NCI-H2171 treated with DMSO at 0.1 percent for 48 hours (cell line): Measurements from ENCODE around the gene ZFP1.

ENCODE experiments used
- DNase-seq: peaks from one replicate; lab custom pipeline; 2025; lab: John Stamatoyannopoulos, UW

ZFP1 gene

GRCh38 chr16:75160386-75160785, 12.1 kb downstream of the ZFP1 start:
- DNase-seq = no peak

- no peak for DNase-seq
Measured at GRCh38 chr16:75169899-75170405, 21.6 kb downstream of the ZFP1 start.

- no peak for DNase-seq
Measured at GRCh38 chr16:75172578-75172977, 24.3 kb downstream of the ZFP1 start.

- no peak for DNase-seq
Measured at GRCh38 chr16:75175074-75175473, 26.8 kb downstream of the ZFP1 start.

- no peak for DNase-seq
Measured at GRCh38 chr16:75176926-75177325, 28.6 kb downstream of the ZFP1 start.

- no peak for DNase-seq
Measured at GRCh38 chr16:75179208-75179607, 30.9 kb downstream of the ZFP1 start.

GRCh38 chr16:75181630-75182029, 33.3 kb downstream of the ZFP1 start:
- no peak for DNase-seq

- DNase-seq = no peak
Measured at GRCh38 chr16:75188832-75189477, 40.6 kb downstream of the ZFP1 start.

- no peak for DNase-seq
Measured at GRCh38 chr16:75189638-75190245, 41.4 kb downstream of the ZFP1 start.

GRCh38 chr16:75192606-75193264, 44.4 kb downstream of the ZFP1 start:
- DNase-seq = no peak

GRCh38 chr16:75193265-75193650, 44.9 kb downstream of the ZFP1 start:
- DNase-seq = no peak

- no peak for DNase-seq
Measured at GRCh38 chr16:75193730-75194444, 45.6 kb downstream of the ZFP1 start.

GRCh38 chr16:75195811-75196790, 47.8 kb downstream of the ZFP1 start:
- DNase-seq = no peak

GRCh38 chr16:75196836-75197235, 48.5 kb downstream of the ZFP1 start:
- peak; percentile 36 for DNase-seq

- no peak for DNase-seq
Measured at GRCh38 chr16:75197522-75198134, 49.3 kb downstream of the ZFP1 start.

- no peak for DNase-seq
Measured at GRCh38 chr16:75198135-75198600, 49.8 kb downstream of the ZFP1 start.

- DNase-seq = no peak
Measured at GRCh38 chr16:75202069-75202590, 53.8 kb downstream of the ZFP1 start.

GRCh38 chr16:75203096-75203495, 54.8 kb downstream of the ZFP1 start:
- no peak for DNase-seq

GRCh38 chr16:75203667-75204409, 55.5 kb downstream of the ZFP1 start:
- DNase-seq = no peak

- DNase-seq = no peak
Measured at GRCh38 chr16:75204410-75204758, 56.1 kb downstream of the ZFP1 start.
